ENCODE data around the gene PCDHA1. TPM values are rescaled to one million over a fixed set of nuclear protein-coding genes. Genes with fewer than 3 reads are reported as not detected.

The PCDHA1 gene
- total RNA-seq, 2 donors from 2014 or later = not detected

- DNase-seq (ENCODE audit: low spot score) = no peak
- intact Hi-C loops (cut with DNase I) = no loop called here
These were observed 181.4 kb downstream of the PCDHA1 start for GRCh38 chr5:140967226-140967893.

GRCh38 chr5:140969880-140970279 lies 183.9 kb downstream of the PCDHA1 start:
- intact Hi-C loops (cut with DNase I) = no loop called here
- no peak for DNase-seq (ENCODE audit: low spot score)

GRCh38 chr5:140973550-140973949 lies 187.6 kb downstream of the PCDHA1 start:
- intact Hi-C loops (cut with DNase I) = no loop called here
- no peak for DNase-seq (ENCODE audit: low spot score)

- no peak for DNase-seq (ENCODE audit: low spot score)
- intact Hi-C loops (cut with DNase I) = no loop called here
These were observed 191.1 kb downstream of the PCDHA1 start for GRCh38 chr5:140977003-140977402.

- DNase-seq (ENCODE audit: low spot score) = no peak
- intact Hi-C loops (cut with DNase I) = no loop called here
These were observed 192.3 kb downstream of the PCDHA1 start for GRCh38 chr5:140978260-140978659.

- intact Hi-C loops (cut with DNase I) = no loop called here
- DNase-seq (ENCODE audit: low spot score) = no peak
These were observed 193.0 kb downstream of the PCDHA1 start for GRCh38 chr5:140978983-140979382.

- DNase-seq (ENCODE audit: low spot score) = no peak
- intact Hi-C loops (cut with DNase I) = loop anchor here in 1 of 2 donors (5.0 kb wide), 1 partner anchor 665 kb away; no protein-coding TSS in a partner anchor
These were observed 196.3 kb downstream of the PCDHA1 start for GRCh38 chr5:140982083-140982716.

- intact Hi-C loops (cut with DNase I) = no loop called here
- no peak for DNase-seq (ENCODE audit: low spot score)
These were observed 200.2 kb downstream of the PCDHA1 start for GRCh38 chr5:140986117-140986521.

- intact Hi-C loops (cut with DNase I) = no loop called here
- no peak for DNase-seq (ENCODE audit: low spot score)
These were observed 202.2 kb downstream of the PCDHA1 start for GRCh38 chr5:140988100-140988499.

- no peak for DNase-seq (ENCODE audit: low spot score)
- intact Hi-C loops (cut with DNase I) = no loop called here
These were observed 202.7 kb downstream of the PCDHA1 start for GRCh38 chr5:140988608-140989007.

GRCh38 chr5:140989254-140990020 lies 203.5 kb downstream of the PCDHA1 start:
- DNase-seq (ENCODE audit: low spot score) = no peak
- intact Hi-C loops (cut with DNase I) = no loop called here

GRCh38 chr5:140992828-140993227 lies 206.9 kb downstream of the PCDHA1 start:
- no peak for DNase-seq (ENCODE audit: low spot score)
- intact Hi-C loops (cut with DNase I) = no loop called here

- intact Hi-C loops (cut with DNase I) = no loop called here
- no peak for DNase-seq (ENCODE audit: low spot score)
These were observed 210.1 kb downstream of the PCDHA1 start for GRCh38 chr5:140996060-140996459.

GRCh38 chr5:140998921-140999410 lies 213.0 kb downstream of the PCDHA1 start:
- intact Hi-C loops (cut with DNase I) = no loop called here
- DNase-seq (ENCODE audit: low spot score) = no peak

GRCh38 chr5:141001446-141001843 lies 215.5 kb downstream of the PCDHA1 start:
- intact Hi-C loops (cut with DNase I) = no loop called here
- DNase-seq (ENCODE audit: low spot score) = no peak

GRCh38 chr5:141001844-141002604 lies 216.1 kb downstream of the PCDHA1 start:
- DNase-seq (ENCODE audit: low spot score) = no peak
- intact Hi-C loops (cut with DNase I) = no loop called here

GRCh38 chr5:141002605-141002965 lies 216.6 kb downstream of the PCDHA1 start:
- no peak for DNase-seq (ENCODE audit: low spot score)
- intact Hi-C loops (cut with DNase I) = no loop called here

GRCh38 chr5:141003031-141003430 lies 217.1 kb downstream of the PCDHA1 start:
- no peak for DNase-seq (ENCODE audit: low spot score)
- intact Hi-C loops (cut with DNase I) = no loop called here

GRCh38 chr5:141003791-141004611 lies 218.1 kb downstream of the PCDHA1 start:
- intact Hi-C loops (cut with DNase I) = no loop called here

More at GRCh38 chr5:141003791-141004611, 218.1 kb downstream of the PCDHA1 start:
- DNase-seq (ENCODE audit: low spot score) = no peak

All from posterior vena cava (tissue), 2 donors.